Neural progenitor cell (in vitro differentiated cells): ENCODE measurements around the gene OR6J1. TPM values are rescaled to one million over a fixed set of nuclear protein-coding genes. Genes with fewer than 3 reads are reported as not detected.
A peak's percentile ranks its signal among the peaks of the same experiment; 100 is the strongest.

Experiments
- DNase-seq: peaks from one replicate; pipeline ENCODE4 v3.0.0-alpha.2; 2016; ENCODE audit warnings: low spot score
- H2AFZ ChIP-seq: fragments of 200-600 bp; sonication (generic); replicated peaks from 2 replicates; pipeline ENCODE4 v1.6.1; 2016; ENCODE audit warnings: antibody characterized with exemption
- H3F3A ChIP-seq: fragments of 200-600 bp; sonication (generic); 2 replicates; pipeline ENCODE4 v1.6.1; 2016; ENCODE audit warnings: antibody characterized with exemption, low read depth
- H3K27ac ChIP-seq: fragments of 200-600 bp; sonication (generic); 2 replicates; pipeline ENCODE4 v1.5.1; 2016; ENCODE audit warnings: mild to moderate bottlenecking
- H3K27me3 ChIP-seq: fragments of 200-600 bp; sonication (generic); 2 replicates; pipeline ENCODE4 v1.6.1; 2016; ENCODE audit warnings: mild to moderate bottlenecking, moderate library complexity
- H3K36me3 ChIP-seq: fragments of 200-600 bp; sonication (generic); 2 replicates; pipeline ENCODE4 v1.5.1; 2016
- H3K4me1 ChIP-seq: fragments of 200-600 bp; sonication (generic); 2 replicates; pipeline ENCODE4 v1.6.1; 2016; ENCODE audit warnings: mixed run types
- H3K4me2 ChIP-seq: fragments of 200-600 bp; sonication (generic); 2 replicates; pipeline ENCODE4 v1.6.1; 2016
- H3K4me3 ChIP-seq: fragments of 200-600 bp; sonication (generic); 2 replicates; pipeline ENCODE4 v1.5.1; 2016
- H3K79me2 ChIP-seq: fragments of 200-600 bp; sonication (generic); 2 replicates; pipeline ENCODE4 v1.6.1; 2016; ENCODE audit warnings: low read depth
- H3K9ac ChIP-seq: fragments of 200-600 bp; sonication (generic); 2 replicates; pipeline ENCODE4 v1.6.1; 2016
- H3K9me3 ChIP-seq: fragments of 200-600 bp; sonication (generic); 2 replicates; pipeline ENCODE4 v1.5.1; 2016; ENCODE audit warnings: low read depth
- H4K20me1 ChIP-seq: fragments of 200-600 bp; sonication (generic); 2 replicates; pipeline ENCODE4 v1.6.1; 2016; ENCODE audit warnings: low read depth
- H3K27ac Mint-ChIP-seq: 3 replicates; pipeline ENCODE4 v1.8.0; 2021; ENCODE audit warnings: mixed read lengths
- H3K27me3 Mint-ChIP-seq: 2 replicates; pipeline ENCODE4 v1.8.0; 2022; ENCODE audit warnings: low read depth, mild to moderate bottlenecking, inconsistent platforms, moderate library complexity, mixed read lengths; ENCODE audit not compliant: insufficient read depth
- H3K36me3 Mint-ChIP-seq: 3 replicates; pipeline ENCODE4 v1.8.0; 2021; ENCODE audit warnings: mixed read lengths
- H3K4me1 Mint-ChIP-seq: 3 replicates; pipeline ENCODE4 v1.8.0; 2021; ENCODE audit warnings: mixed read lengths
- H3K4me3 Mint-ChIP-seq: 3 replicates; pipeline ENCODE4 v1.8.0; 2021; ENCODE audit warnings: mild to moderate bottlenecking, moderate library complexity, mixed read lengths
- H3K9me3 Mint-ChIP-seq: 3 replicates; pipeline ENCODE4 v1.8.0; 2020; ENCODE audit warnings: mixed read lengths
- CTCF ChIP-seq: fragments of 200-600 bp; sonication (generic); IDR thresholded peaks from 2 replicates; pipeline ENCODE4 v1.5.1; 2017; ENCODE audit warnings: antibody characterized with exemption, mild to moderate bottlenecking
- EZH2 ChIP-seq: fragments of 200-600 bp; sonication (generic); IDR thresholded peaks from 2 replicates; pipeline ENCODE4 v1.6.1; 2017; ENCODE audit warnings: antibody characterized with exemption, mild to moderate bottlenecking, moderate library complexity
- EZH2phosphoT487 ChIP-seq: fragments of 200-600 bp; sonication (generic); IDR thresholded peaks from 2 replicates; pipeline ENCODE4 v1.6.1; 2017; ENCODE audit warnings: antibody characterized with exemption
- total RNA-seq: library from RNA; depleted of rRNA; stranded (reverse); fragments of >200 nt; gene quantifications from 2 replicates; pipeline ENCODE4 v1.2.3, GENCODE V29; 2015; ENCODE audit warnings: low replicate concordance

The OR6J1 gene
- total RNA-seq, 1 donor from 2014 or later, result not detected

- H3K4me1 ChIP-seq, result no peaks in the 10 kb centered on the region
- no peaks in the 10 kb centered on the region for H3K27me3 ChIP-seq
- peak overlapping the region; percentile 77 for H3K27ac Mint-ChIP-seq
- no peak overlapping the region for H3K4me2 ChIP-seq
- H3K27me3 Mint-ChIP-seq, result peaks cover 5% of the 10 kb centered on the region
- no peak overlapping the region for H3K27ac ChIP-seq
- H3K36me3 Mint-ChIP-seq, result peaks cover 14% of the 10 kb centered on the region
- no peak overlapping the region for H3K9ac ChIP-seq
- H2AFZ ChIP-seq, result no peak overlapping the region
- peaks cover 14% of the 10 kb centered on the region for H3K4me1 Mint-ChIP-seq
- no peaks in the 10 kb centered on the region for H3F3A ChIP-seq
- H4K20me1 ChIP-seq, result no peaks in the 10 kb centered on the region
- TF ChIP-seq EZH2 (no peak), CTCF (no peak), EZH2phosphoT487 (no peak)
- H3K36me3 ChIP-seq, result no peaks in the 10 kb centered on the region
- no peak for DNase-seq
- no peaks in the 10 kb centered on the region for H3K9me3 Mint-ChIP-seq
- no peak overlapping the region for H3K4me3 ChIP-seq
- H3K4me3 Mint-ChIP-seq, result no peak overlapping the region
- no peaks in the 10 kb centered on the region for H3K9me3 ChIP-seq
- H3K79me2 ChIP-seq, result no peaks in the 10 kb centered on the region
Observed at GRCh38 chr14:22613736-22614239, 30.4 kb downstream of the OR6J1 start.

- H3K4me1 ChIP-seq, result no peaks in the 10 kb centered on the region
- no peak overlapping the region for H3K27ac ChIP-seq
- H3K4me3 Mint-ChIP-seq, result peak overlapping the region; percentile 14
- no peaks in the 10 kb centered on the region for H3F3A ChIP-seq
- H3K9me3 ChIP-seq, result no peaks in the 10 kb centered on the region
- no peaks in the 10 kb centered on the region for H4K20me1 ChIP-seq
- H2AFZ ChIP-seq, result no peak overlapping the region
- no peaks in the 10 kb centered on the region for H3K27me3 ChIP-seq
- H3K4me1 Mint-ChIP-seq, result peaks cover 14% of the 10 kb centered on the region
- no peak overlapping the region for H3K9ac ChIP-seq
- no peaks in the 10 kb centered on the region for H3K36me3 ChIP-seq
- TF ChIP-seq CTCF, result peak; percentile 9
- TF ChIP-seq EZH2phosphoT487, result no peak
- TF ChIP-seq EZH2, result no peak
- peaks cover 5% of the 10 kb centered on the region for H3K27me3 Mint-ChIP-seq
- H3K36me3 Mint-ChIP-seq, result peaks cover 14% of the 10 kb centered on the region
- H3K4me3 ChIP-seq, result no peak overlapping the region
- no peak overlapping the region for H3K4me2 ChIP-seq
- DNase-seq, result no peak
- H3K79me2 ChIP-seq, result no peaks in the 10 kb centered on the region
- H3K9me3 Mint-ChIP-seq, result no peaks in the 10 kb centered on the region
- peak overlapping the region; percentile 3 for H3K27ac Mint-ChIP-seq
Observed at GRCh38 chr14:22613106-22613695, 31.0 kb downstream of the OR6J1 start.

- peaks cover 14% of the 10 kb centered on the region for H3K4me1 Mint-ChIP-seq
- H3K9me3 Mint-ChIP-seq, result no peaks in the 10 kb centered on the region
- H3K36me3 Mint-ChIP-seq, result peaks cover 14% of the 10 kb centered on the region
- no peak for DNase-seq
- no peak overlapping the region for H3K27ac Mint-ChIP-seq
- H3K4me3 Mint-ChIP-seq, result no peak overlapping the region
- Histone ChIP-seq H2AFZ (no peak overlapping the region), H3K4me1 (no peaks in the 10 kb centered on the region), H4K20me1 (no peaks in the 10 kb centered on the region), H3F3A (no peaks in the 10 kb centered on the region), H3K4me3 (no peak overlapping the region), H3K4me2 (no peak overlapping the region), H3K9ac (no peak overlapping the region), H3K27ac (no peak overlapping the region), H3K27me3 (no peaks in the 10 kb centered on the region), H3K9me3 (no peaks in the 10 kb centered on the region), H3K79me2 (no peaks in the 10 kb centered on the region), H3K36me3 (peaks cover 4% of the 10 kb centered on the region)
- H3K27me3 Mint-ChIP-seq, result peaks cover 5% of the 10 kb centered on the region
- TF ChIP-seq CTCF, result no peak
- TF ChIP-seq EZH2, result no peak
- no peak for TF ChIP-seq EZH2phosphoT487
Observed at GRCh38 chr14:22610931-22611330, 33.2 kb downstream of the OR6J1 start.
